HG03439 (cell line): ENCODE data around the gene ZBTB20.
A peak's percentile ranks its signal among the peaks of the same experiment; 100 is the strongest.

Experiments used
- ATAC-seq: cut with Tn5 transposase; IDR thresholded peaks from one replicate; pipeline ENCODE4 v1.9.1; 2021; ENCODE audit warnings: mild to moderate bottlenecking, moderate library complexity; ENCODE audit not compliant: unreplicated experiment

The ZBTB20 gene

GRCh38 chr3:114394551-114394950 lies 752.5 kb downstream of the ZBTB20 start:
- no peak for ATAC-seq

DNA sequence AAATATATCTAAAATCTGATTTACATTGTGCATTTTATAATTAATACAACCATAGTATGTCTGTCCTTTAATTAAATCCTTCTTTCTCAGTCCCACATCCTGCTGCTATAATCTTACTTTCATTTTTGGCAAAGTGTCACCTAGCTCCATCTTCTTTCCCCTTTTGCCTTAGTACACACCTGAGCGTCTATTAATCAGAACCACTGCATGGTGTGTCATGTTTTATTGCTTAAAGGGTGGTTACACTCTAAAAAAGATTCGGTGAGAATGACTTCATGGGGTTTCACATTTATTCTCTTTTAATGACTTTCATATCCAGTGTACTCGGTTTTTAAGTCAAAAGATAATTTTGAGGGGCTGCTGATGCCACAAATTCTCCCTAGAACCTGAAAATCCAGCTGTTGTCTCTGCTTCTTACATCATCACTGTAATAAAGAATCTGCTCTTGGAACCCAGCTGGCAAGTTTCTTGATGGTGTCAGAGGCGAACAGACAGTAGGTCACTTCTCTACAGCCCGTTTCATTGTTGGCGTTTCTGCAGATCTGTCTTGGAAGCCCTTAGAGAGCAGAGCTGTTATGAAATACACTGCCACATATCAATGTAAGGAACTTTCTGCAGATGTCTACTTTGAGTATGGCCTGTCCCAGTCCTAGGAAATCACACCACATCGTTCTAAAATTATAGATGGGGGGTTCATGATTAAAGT lies 753.6 kb downstream of the ZBTB20 start:
- no peak for ATAC-seq

- ATAC-seq = no peak
Observed at GRCh38 chr3:114392831-114393230, 754.3 kb downstream of the ZBTB20 start.

- no peak for ATAC-seq
Observed at GRCh38 chr3:114389156-114389555, 757.9 kb downstream of the ZBTB20 start.

DNA sequence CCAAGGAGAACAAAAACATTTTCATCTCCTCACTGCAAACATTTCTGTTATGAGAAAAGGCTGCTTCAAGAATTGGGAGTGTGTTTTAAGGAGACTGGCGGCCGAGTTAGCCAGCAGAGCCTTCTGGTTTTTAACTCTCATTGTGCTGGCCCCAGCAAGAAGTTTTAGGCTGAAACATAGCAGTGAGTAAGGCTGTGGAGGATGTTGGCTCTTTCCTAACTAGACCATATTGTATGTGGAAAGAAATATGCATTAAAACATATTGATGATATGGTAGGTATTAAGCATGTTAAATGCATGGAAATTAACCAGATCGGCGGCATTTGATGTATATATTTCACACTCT lies 762.6 kb downstream of the ZBTB20 start:
- peak; percentile 8 for ATAC-seq

DNA sequence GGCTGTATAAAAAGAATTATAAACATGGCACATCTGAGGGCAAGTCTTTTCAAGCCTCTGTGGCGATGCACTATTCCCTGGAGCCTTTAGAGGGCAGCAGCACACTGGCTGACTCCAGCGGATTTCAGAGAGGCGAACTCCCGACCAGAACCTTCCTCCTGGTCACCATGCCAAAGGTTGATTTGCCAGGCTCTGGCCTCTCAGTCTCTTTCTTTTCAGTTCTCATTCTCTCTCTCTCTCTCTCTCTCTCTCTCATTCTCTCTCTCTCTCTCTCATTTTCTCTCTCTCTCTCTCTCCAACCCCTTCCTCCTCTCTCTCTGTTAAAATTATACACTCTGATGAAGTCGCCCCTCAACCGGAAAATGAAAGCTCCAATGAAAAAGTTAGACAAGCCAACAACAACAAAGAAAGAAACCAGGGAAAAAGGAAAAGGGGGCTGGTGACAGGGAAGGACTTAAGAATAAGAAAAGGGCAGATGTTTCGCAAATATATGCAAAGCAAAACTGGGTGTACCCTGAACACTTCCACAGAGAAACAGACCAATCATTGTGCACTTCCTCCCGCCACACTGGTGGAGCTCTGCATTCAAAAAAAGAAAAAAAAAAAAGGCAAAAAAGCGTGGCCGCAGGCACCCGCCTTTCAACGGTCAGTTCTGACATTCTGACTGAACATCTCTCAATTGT lies 763.1 kb downstream of the ZBTB20 start:
- ATAC-seq = peak; percentile 89

GRCh38 chr3:114380233-114380651 lies 766.8 kb downstream of the ZBTB20 start:
- ATAC-seq = no peak

GRCh38 chr3:114379266-114379665 lies 767.8 kb downstream of the ZBTB20 start:
- no peak for ATAC-seq

DNA sequence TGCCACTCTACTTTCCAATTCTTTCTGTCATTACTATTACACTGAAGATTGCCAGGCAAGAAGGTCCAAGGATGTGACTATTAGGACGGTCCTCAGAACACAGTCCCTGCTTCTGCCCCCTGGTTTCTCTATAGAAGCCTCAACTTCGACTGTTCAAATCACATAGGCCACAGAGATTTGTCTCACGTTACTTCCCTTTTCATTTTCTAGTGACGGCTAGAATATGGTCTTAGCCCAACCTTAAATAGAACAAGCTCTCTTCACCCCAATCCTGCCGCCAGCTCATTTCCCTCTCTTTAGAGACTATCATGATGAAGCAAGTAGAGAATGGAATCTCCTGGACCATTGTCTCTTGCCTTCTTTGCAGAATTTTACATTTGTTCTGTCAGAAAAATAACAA lies 768.3 kb downstream of the ZBTB20 start:
- no peak for ATAC-seq

DNA sequence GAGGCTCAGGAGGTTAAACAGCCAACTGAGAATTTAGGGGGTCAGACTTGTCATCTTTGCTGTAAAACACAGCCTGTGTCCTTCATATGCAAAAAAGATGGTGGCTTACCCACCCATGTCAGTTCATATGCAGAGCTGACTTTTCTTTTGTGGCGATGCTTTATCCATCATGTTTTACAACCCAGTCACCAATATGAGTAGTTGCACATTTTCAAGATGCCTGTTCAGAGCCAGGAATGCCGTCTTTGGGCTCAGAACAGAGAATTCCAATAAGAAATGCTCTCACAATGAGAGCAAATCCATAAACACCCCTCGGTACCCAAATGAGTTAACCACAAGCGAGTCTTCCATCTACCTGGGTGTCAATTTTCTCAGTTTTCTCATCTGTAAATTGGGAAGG lies 769.7 kb downstream of the ZBTB20 start:
- ATAC-seq = no peak

- ATAC-seq = no peak
Observed at GRCh38 chr3:114376516-114377185, 770.4 kb downstream of the ZBTB20 start.

DNA sequence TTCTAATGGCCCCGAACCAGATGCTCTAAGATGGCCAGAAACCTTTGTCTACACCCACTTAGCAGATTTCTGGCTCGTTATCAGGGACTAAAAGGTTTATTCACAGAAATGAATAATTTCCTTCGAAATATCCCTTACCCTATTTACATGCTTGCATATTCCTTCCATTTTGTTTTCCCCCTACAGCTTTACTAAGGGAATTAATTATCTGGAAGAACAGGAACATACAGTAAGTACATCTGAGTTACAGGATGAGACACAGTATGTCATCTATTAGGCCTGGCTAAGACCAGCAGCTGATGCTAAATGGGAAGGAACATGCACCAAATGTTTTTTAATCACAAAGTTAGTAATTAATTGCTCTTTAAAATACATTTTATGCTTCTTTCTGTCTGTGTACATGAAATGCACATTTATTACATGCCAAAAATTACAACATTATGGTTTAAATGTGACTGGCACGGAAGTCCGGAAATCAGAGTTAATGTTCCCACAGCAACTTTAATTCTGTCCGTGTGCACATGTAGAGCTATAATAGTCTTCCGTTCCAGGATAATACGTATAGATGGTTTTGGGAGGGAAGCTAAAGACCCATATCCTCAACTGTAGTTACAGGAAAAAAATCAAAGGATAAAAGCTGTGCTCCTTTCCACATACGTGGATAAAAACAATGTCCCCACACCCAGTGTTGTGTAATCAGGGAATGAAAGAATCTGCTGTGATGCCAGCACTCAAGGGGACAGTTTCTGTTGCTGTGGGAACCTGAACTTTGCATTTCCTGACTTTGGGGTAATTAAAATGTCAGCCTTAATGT lies 771.3 kb downstream of the ZBTB20 start:
- no peak for ATAC-seq

DNA sequence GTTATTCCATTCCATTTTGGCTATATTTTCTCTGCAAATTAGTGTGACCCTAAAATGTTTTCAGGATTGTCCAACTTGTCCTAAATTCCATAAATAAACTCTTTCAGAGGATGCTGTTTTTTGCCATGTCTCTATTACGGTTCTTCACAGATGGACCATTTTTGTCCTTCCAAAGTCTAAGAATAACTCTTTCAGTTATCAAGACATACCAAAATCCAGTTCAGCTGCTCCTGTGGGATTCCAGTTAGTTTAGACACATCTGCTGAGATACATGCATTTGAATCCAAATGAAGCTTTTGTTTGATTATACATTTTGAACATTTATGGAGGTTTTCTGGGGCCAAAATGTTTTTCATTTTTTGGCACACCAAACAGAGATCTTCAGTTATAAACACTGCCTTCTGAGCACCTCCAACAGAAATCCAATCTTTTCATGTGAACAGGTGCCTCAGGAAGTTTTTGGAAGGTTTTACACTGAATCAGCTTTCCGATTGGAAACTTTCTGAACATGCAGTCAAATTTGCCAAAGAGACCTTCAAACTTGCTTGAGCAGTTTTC lies 772.6 kb downstream of the ZBTB20 start:
- ATAC-seq = no peak

GRCh38 chr3:114370537-114371174 lies 776.4 kb downstream of the ZBTB20 start:
- ATAC-seq = no peak

DNA sequence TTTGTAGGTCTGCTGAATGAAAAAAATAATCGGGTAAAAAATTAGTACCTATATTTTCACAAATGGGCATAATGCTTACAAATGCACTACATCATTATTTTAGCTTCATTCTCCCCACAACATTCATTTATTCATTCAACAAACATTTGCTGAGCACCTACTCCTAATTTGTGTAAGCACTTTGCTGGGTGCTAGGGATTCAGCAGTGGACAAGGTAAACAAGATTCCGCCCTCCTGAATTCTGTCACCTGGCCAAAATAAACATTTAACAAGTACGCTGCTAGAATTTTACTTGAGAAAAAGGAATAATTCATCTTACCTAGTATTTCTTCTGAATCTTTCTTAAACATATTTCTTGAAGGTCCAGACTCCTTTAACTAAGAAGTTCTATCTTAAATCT lies 781.2 kb downstream of the ZBTB20 start:
- ATAC-seq = no peak

GRCh38 chr3:114364806-114365654 lies 782.1 kb downstream of the ZBTB20 start:
- ATAC-seq = no peak

DNA sequence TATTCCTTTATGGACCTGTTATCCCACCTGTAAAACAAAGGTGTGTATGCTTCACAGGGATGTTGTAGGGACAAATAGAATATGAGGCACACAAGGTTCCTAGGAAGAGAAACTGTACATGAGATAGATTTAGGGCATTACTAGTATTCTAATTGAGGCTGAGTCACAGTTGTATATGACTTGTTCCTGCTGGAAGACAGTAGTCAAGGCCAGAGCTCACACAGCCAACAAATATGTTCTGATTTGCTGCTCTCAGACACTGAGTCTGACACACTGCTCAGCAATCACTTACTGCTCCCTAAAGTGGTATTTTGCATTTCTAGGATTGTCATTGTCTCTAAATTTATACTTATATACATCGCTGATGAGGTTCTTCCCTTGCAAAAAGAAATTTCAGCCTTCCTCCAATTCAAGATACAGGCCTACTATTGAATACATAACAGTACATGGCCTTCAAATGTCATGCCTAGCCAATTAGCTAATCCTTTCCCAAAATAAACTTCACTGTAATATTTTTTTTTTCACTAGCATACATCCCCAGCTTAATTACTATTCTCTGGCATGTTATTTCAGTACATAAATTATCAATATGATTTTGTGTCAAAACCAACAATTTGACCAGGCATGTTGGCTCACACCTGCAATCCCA lies 783.4 kb downstream of the ZBTB20 start:
- no peak for ATAC-seq

- peak; percentile 74 for ATAC-seq
Observed at GRCh38 chr3:114362815-114363214, 784.3 kb downstream of the ZBTB20 start.

GRCh38 chr3:114361391-114361790 lies 785.7 kb downstream of the ZBTB20 start:
- no peak for ATAC-seq
